Stimulated activated CD4-positive, alpha-beta T cell treated with anti-CD3 and anti-CD28 coated beads, Interleukin-12 subunit alpha, Interleukin-12 subunit beta, amount 100 ng/mL, for 48 hours (primary cell): ENCODE data around the gene DIPK1C.

Experiments
- DNase-seq, 3 donors: peaks; one replicate each; pipeline ENCODE4 v3.0.0-alpha.2; 2020; ENCODE audit warnings: low read depth in 2 of 3, low spot score in 1 of 3

Gene DIPK1C

GRCh38 chr18:74390900-74391299, 66.2 kb downstream of the DIPK1C start:
- DNase-seq, result no peak

- DNase-seq, result no peak
These were observed 67.1 kb downstream of the DIPK1C start for GRCh38 chr18:74389991-74390390.

GRCh38 chr18:74389171-74389927, 67.8 kb downstream of the DIPK1C start:
- DNase-seq, result no peak

GRCh38 chr18:74388227-74388626, 68.9 kb downstream of the DIPK1C start:
- no peak for DNase-seq

GRCh38 chr18:74387383-74387782, 69.7 kb downstream of the DIPK1C start:
- no peak for DNase-seq
